Activated CD4-positive, alpha-beta T cell treated with anti-CD3 and anti-CD28 coated beads, Interleukin-10, Interleukin-2, amounts not matched to agents 100 ng/mL and 50 ng/mL, durations not matched to agents 16 hours and 8 hours (primary cell): ENCODE results near the gene USP43.
"Not testable (repeated sequence)": the region's sequence is repeated elsewhere in the genome, so short reads cannot be mapped to it uniquely, and the experiment has no call there.

Experiments
- DNase-seq: peaks from one replicate; pipeline ENCODE4 v3.0.0-alpha.2; 2020

Gene USP43, protein sequence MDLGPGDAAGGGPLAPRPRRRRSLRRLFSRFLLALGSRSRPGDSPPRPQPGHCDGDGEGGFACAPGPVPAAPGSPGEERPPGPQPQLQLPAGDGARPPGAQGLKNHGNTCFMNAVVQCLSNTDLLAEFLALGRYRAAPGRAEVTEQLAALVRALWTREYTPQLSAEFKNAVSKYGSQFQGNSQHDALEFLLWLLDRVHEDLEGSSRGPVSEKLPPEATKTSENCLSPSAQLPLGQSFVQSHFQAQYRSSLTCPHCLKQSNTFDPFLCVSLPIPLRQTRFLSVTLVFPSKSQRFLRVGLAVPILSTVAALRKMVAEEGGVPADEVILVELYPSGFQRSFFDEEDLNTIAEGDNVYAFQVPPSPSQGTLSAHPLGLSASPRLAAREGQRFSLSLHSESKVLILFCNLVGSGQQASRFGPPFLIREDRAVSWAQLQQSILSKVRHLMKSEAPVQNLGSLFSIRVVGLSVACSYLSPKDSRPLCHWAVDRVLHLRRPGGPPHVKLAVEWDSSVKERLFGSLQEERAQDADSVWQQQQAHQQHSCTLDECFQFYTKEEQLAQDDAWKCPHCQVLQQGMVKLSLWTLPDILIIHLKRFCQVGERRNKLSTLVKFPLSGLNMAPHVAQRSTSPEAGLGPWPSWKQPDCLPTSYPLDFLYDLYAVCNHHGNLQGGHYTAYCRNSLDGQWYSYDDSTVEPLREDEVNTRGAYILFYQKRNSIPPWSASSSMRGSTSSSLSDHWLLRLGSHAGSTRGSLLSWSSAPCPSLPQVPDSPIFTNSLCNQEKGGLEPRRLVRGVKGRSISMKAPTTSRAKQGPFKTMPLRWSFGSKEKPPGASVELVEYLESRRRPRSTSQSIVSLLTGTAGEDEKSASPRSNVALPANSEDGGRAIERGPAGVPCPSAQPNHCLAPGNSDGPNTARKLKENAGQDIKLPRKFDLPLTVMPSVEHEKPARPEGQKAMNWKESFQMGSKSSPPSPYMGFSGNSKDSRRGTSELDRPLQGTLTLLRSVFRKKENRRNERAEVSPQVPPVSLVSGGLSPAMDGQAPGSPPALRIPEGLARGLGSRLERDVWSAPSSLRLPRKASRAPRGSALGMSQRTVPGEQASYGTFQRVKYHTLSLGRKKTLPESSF

DNA sequence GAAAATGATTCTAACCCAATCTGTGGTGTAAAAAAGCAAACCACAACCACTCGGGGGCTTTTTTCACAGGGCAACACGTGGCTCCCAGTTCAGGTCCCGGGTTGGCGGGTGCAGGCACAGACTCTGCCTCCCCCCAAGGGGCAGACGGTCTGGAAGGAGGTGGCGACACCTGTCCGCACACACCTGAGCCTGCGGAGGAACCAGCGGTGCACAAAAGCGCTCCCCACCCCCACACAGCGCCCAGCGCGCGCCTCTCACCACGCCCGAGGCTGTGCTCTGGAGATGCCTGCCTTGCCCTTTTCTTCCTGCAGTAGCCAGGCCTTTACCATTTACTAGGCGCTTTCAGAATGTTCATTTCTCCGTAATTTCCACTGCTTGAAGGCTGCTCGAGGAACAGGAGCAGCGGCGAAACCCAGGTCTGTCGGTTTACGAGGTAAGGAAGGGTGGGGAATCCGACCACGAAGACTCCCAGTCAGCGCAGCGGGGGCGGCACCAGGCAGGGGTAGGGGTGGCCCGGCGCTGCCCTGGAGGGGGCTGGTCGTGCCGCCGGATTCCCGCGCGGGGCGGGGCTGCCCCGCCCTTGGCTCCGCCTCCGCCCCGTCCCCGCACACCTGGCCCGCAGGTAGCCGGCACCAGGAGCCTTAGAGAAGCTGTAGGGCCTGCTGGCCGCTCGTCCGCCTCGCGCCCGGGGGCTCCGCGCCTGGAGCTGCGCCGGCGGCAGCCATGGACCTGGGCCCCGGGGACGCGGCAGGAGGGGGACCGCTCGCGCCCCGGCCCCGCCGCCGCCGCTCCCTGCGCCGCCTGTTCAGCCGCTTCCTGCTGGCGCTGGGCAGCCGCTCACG, at the start of gene USP43:
Gene USP43, plus strand, starts transcription at position 608 of the 842 bp plus-strand sequence. Its CDS starts 116 bp downstream, at position 724.
- DNase-seq: peak; percentile 10

DNA sequence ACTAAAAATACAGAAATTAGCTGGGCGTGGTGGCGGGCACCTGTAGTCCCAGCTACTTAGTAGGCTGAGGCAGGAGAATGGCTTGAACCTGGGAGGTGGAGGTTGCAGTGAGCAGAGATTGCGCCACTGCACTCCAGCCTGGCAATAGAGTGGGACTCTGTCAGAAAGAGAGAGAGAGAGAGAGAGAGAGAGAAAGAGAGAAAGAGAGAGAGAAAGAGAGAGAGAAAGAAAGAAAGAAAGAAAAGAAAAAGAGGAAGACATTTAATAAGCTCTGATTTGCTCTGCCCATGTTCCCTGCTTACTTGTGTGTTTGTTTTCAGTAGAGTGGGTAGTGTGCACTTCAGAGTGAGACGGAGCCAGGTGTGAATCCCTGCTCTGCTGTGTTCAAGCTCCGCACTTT, 47.7 kb upstream of the USP43 start:
- not testable (repeated sequence) for DNase-seq

DNA sequence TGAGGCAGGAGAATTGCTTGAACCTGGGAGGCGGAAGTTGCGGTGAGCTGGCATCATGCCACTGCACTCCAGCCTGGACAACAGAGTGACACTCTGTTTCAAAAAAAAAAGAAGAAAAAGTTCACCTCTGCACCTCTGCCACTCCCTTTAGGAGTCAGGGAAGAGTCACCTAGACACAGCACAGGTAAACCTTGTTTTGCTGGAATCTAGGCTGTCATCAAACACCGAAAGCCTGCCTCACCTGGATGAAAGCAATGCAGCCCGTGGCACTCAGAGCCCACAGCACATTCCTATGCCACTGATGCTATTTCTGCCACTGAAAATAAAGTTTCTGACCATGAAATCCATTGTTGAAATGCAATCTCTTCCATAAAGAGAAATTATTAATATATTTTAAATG, 46.7 kb upstream of the USP43 start:
- no peak for DNase-seq

DNA sequence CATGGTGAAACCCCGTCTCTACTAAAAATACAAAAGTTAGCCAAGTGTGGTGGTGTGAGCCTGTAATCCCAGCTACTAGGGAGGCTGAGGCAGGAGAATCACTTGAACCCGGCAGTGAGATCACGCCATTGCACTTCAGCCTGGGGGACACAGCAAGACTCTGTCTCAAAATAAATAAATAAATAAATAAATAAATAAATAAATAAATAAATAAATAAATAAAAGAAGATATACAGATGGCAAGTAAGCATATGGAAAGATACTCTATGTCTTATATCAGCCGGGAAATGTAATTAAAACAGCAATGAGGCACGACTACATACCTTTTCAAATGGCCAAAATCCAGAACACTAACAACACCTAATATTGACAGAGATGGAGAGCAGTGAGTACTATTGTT, 40.7 kb upstream of the USP43 start:
- DNase-seq: not testable (repeated sequence)

DNA sequence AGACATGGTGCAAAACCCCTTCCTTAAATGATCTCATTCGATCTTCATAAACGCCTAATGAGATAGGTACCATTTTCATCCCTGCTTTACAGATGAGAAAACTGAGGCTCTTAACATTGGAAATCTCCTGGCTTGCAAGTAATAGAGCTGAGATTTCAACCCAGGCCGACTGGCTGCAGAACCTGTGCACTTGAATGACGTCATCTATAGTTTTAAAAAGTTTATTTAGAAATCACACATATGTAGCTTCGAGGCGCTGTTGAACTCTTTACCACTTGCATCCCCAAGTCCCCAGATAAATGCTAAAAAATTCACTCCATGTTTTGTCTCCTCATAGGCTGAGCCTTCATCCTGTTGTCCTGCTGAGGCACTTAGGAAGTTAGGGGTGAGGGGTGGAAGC, 38.9 kb upstream of the USP43 start:
- no peak for DNase-seq

DNA sequence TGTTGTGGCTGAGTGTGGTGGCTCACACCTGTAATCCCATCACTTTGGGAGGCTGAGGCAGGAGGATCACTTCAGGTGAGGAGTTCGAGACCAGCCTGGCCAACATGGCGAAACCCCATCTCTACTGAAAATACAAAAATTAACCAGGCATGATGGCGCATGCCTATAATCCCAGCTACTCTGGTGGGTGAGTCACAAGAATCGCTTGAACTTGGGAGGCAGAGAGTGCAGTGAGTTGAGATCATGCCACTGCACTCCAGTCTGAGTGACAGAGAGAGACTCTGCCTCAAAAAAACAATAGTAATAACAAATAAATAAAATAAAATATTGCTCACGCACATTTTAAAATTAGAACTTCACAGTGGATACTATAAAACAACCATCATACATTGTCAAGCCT, 38.3 kb upstream of the USP43 start:
- not testable (repeated sequence) for DNase-seq

DNA sequence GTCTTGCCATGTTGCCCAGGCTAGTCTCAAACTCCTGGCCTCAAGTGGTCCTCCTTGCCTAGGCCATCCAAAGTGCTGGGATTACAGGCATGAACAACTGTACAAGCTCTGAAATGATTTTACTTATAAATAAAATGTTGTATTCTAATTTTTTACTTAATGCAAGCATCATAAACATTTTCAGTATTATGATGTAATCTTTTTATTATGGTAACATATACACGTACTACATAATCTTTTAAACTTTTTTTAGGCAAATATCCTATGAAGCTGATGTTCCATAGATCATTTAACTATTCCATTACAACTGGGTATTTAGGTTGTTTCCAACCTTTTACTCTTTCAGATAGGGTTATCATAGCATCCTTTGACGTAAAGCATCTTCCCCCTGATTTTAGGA, 33.8 kb upstream of the USP43 start:
- no peak for DNase-seq

DNA sequence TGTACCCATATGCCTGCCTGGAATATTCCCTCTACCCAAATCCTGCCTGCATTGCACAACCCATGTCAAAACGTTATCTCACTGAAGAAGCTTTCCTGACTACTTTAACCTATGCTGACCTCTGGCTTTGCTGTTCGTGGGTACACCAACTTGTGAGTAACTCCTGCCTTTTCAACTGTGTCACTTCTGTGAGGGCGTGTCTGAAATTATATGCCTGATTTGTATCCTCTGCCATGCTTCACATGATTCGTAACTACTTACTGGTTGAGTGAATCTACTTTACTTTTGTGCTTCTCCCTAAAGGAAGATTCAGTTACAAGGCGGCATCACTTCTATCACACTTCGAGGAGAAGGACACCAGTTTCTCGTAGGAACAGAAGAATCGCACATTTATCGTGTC, 33.3 kb upstream of the USP43 start:
- DNase-seq: no peak

DNA sequence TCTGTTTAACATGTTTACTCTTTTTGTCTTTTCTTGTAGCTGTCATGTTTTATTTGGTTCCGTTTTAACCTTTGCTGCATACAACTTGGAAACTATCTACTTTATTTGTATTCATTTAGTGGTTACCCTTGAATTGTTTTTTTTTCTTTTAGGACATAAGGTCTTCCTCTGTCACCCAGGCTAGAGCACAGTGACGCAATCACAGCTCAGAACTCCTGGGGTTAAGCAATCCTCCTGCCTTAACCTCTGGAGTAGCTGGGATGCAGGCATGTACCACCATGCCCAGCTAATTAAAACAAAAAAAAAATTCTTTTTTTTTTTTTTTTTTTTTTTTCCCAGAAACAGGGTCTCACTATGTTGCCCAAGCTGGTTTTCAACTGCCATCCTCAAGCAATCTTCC, 29.8 kb upstream of the USP43 start:
- no peak for DNase-seq

DNA sequence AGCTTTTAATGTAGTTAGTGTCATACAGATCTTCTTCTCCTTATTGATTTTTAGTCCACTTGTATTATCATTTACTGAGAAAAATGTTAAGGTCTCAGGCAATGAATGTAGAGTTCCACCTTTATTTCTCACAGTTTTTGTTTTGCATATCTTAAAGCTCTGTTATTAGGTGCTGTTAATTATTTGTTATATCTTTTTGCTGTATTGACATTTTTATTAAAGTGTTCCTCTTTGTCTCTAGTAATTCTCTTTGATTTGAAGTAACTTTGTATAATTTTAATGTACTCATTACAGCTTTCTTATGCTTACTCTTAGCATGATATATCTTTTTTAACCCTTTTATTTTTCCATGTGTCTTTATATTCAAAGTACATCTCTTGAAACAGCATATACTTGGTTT, 22.4 kb upstream of the USP43 start:
- DNase-seq: no peak

DNA sequence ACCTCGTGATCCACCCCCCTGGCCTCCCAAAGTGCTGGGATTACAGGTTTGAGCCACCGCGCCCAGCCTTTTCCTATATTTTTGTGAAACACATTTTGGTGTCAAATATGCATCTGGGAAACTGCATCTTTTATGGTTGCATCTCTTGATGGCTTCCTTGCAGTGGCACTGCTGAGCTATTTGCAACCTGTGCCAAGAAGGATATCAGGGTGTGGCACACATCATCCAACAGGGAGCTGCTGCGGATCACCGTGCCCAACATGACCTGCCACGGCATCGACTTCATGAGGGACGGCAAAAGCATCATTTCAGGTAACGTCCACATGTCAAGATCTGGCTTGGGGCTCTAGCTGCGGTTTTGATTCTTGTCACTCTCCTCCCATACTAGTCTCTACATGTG, 16.8 kb upstream of the USP43 start:
- DNase-seq: no peak

DNA sequence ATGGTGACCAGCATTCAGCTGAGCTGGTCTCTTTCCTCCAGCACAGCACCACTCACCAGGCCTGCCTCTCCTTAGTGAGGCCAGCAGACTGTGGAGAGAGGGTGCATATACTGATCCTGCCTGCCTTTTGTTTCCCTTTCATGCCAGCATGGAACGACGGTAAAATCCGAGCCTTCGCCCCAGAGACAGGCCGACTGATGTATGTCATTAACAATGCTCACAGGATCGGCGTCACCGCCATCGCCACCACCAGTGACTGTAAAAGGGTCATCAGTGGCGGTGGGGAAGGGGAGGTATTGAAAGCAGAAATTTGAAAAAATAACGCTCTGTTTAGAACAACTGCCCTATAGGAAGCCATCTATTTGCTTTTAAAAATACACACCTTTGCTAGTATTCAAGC, 12.6 kb upstream of the USP43 start:
- no peak for DNase-seq

DNA sequence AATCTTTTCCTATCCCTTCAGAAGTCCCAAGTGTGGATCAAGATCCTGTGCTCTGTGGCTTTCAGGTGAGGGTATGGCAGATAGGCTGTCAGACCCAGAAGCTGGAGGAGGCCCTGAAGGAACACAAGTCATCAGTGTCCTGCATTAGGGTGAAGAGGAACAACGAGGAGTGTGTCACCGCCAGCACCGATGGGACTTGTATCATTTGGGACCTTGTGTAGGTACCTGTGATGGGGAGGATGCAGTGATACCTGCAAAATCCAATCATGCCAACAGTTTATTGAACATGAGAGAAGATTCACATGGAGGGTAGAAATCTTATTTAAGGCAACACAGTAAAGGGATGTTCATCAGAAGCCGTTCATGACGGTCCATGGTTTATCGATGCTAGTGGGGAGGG, 10.0 kb upstream of the USP43 start:
- no peak for DNase-seq

DNA sequence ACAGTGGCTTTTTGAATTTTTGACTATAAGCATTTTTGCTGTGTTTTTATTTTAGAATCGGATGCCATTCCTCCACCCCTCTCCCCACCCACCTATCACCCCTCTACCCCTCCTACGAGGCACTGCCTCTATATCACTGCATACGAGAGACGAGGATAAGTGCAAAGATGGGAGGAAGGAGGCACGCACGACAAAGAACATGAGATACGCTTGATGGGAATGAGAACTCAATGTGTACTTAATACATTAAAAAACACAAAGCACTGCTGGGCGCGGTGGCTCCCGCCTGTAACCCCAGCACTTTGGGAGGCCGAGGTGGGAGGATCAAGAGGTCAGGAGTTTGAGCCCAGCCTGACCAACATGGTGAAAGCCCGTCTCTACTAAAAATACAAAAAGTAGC, 8.8 kb upstream of the USP43 start:
- no peak for DNase-seq

DNA sequence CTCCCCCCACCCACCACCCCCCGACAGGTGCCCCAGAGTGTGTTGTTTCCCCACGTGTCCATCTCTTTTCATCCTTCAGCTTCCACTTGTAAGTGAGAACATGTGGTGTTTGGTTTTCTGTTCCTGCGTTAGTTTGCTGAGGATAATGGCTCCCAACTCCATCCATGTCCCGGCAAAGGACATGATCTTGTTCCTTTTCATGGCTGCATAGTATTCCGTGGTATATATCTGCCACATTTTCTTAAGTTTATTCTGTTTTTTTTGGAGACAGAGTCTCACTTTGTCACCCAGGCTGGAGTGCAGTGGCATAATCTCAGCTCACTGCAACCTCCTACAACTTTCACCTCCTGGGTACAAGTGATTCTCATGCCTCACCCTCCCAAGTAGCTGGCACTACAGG, 4.9 kb upstream of the USP43 start:
- not testable (repeated sequence) for DNase-seq

DNA sequence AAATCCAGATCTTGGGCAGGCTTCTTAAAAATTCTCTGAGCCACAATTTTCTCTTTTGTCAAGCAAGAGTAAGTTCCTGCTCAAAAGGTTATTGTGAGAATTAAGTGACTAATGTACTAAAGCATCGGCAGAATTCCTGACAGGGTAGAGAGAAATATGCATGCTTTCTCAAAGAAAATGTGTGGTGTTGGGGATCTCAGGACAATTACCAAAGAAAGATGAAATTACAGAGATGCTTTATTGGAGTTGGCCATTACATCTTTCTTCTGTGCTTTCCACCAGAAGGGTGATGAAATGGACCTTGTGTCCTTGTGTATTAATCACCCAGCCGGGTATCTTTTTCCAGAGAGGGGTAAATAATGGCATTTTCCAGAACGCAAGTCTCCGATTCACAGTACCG, 1.7 kb upstream of the USP43 start:
- no peak for DNase-seq

DNA sequence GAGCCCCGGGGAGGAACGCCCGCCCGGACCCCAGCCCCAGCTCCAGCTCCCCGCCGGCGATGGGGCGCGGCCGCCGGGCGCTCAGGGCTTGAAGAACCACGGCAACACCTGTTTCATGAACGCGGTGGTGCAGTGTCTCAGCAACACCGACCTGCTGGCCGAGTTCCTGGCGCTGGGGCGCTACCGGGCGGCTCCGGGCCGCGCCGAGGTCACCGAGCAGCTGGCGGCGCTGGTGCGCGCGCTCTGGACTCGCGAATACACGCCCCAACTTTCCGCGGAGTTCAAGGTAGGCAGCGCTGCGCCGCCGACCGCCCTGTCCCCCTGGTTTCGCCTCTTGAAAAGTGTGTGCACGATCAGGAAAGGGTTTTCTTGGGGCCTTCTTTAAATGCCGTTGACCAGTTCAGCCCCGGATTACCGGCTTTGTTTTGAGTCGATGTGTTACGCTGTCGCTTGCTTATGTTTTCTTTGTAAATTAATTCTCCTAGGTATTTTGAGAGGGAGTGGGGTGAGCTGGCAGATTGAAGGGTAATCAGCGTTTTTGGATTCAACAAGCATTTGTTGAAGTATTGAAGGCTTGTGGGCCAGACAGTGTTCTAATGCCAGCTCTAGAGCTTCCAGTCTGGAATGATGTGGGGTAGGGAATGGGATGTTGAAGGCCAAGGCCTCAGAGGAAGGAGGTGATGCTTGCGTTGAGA, 681 bp downstream of the USP43 start:
- peak; percentile 34 for DNase-seq

DNA sequence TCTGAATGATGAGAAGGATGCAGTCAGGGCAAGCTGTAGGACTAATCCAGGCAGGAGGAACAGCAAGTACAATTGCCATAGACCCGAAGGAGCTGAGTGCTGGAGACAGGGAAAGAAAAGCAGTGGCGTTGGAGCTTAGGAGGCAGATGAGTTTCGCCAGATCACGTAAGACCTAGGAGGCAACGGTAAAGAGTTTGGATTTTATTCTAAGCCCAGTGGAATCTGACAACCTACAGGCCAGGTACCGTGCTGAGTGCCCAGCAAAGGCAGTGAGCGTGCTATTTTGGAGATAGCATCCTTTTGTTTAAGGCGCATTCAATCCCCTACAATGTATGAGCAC, 1.2 kb downstream of the USP43 start:
- DNase-seq: no peak

DNA sequence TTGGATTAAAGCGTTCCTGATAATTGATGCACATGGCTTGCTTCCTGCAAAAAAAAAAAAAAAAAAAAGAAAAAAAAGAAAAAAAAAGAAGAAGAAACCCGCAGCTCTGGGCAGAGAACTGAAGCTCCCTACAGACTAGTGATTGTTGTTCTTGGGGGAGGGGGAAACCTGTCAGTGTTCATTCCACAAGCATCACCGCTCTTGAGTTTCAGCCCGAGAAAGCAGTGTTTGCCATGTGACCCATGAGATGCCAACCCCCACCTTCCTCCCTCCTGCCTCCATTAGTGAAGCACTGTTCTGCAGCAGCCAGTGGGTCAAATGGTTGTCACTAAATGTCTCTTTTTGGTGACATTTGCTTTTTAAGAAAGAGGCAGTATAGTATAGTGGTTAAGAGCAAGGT, 1.7 kb downstream of the USP43 start:
- no peak for DNase-seq

DNA sequence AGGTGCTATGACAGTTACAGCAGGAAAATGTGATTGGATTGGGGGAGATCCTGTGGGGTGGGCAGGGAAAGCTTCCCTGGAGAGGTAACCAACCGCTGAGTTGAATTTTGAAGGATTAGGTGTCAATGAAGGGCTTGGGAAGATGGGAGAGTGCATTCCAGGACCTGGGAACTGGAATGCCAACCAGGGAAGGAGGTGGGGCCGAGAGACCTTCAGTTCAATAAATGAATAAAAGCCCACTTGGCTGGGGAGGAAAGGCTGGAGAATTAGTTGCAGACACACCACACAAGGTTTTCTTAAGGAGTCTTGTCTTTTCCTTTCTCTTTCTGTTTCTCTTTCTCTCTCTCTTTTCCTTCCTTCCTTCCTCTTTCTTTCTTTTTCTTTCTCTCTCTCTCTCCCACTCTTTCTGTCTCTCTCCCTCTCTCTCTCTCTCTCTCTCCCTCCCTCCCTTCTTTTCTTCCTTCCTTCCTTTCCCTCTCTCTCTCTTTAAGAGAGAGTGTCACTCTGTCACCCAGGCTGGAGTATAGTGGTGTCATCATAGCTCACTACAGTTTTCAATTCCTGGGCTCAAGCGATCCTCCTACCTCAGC, 3.3 kb downstream of the USP43 start:
- DNase-seq: no peak

DNA sequence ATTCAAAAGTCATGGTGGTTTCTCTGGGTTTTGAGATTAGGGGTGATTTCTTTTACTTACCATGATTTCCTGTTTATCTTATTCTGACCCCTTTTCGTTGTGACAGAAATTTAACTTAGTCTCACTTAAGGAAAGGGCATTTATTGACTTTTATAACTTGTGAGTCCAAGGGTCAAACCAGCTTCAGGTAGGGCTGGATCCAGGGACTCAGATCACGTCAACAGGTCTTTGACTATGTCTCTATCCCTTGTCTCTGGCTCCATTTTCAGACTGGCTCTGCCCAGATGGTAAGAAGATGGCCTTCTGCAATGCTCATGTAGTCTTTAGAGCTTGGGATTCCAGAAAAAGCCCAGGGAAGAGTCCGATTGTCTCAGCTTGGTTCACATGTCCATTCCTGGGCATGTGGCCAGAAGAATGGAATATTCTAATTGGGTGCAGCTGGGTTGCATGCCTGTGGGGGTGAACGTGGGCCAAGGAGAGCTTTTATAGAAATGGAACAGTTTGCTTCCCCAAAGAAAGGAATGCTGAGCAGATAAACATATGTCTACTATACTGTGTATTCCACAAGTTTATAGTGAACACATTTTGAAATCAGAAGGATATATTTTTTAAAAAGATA, 13.4 kb downstream of the USP43 start:
- DNase-seq: no peak
